ENCODE results near the gene SWAP70.
A peak's percentile ranks its signal among the peaks of the same experiment; 100 is the strongest.

SWAP70 gene

DNA sequence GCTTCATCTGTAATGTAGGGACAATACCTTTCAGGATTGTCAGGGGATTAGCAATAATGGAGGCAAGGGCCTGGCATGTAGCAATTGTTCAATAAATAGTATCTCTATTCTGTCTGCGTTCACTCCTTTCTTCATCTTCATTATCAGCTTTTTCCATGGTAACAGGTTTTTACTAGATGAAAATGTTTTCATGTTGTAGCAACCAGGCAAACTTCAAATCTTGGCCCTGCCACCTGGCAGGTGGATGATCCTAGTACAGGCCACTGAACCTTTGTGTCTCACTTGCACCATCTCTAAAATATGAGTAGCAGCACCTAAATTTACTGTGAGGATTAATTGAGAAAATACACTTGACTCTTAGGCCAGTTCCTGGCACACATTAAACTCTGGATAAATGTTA, 83.4 kb downstream of the SWAP70 start:
- H3K4me3 ChIP-seq, result no peak overlapping the region
- no peak for TF ChIP-seq Cebpa-rat (IDR thresholded peaks at IDR 0.05)
- no peaks in the 10 kb centered on the region for H3K27me3 ChIP-seq
- peaks cover 0 to 5% (median 4%) of the 10 kb centered on the region in 11 experiments; a peak in 8 of 22 replicates for H3K9me3 ChIP-seq (replicated peaks in 1 of 11)
- H3K4me2 ChIP-seq, result peak overlapping the region in 1 of 11 experiments; percentile 74; a peak in 1 of 22 replicates
- H3K36me3 ChIP-seq, result peaks cover 5 to 86% (median 11%) of the 10 kb centered on the region in 11 experiments
- peaks cover 0 to 39% (median 12%) of the 10 kb centered on the region in 10 experiments; a peak in 13 of 20 replicates for H3K4me1 ChIP-seq
- H3K9ac ChIP-seq, result no peak overlapping the region
- no peak overlapping the region for H3K27ac ChIP-seq
- H4K20me1 ChIP-seq, result peaks cover 0 to 71% (median 0%) of the 10 kb centered on the region in 11 experiments; a peak in 6 of 22 replicates

GRCh38 chr11:9747828-9748227, 84.0 kb downstream of the SWAP70 start:
- no peak overlapping the region for H3K27ac ChIP-seq
- H3K9me3 ChIP-seq (replicated peaks in 1 of 11), result no peaks in the 10 kb centered on the region
- no peak overlapping the region for H3K4me2 ChIP-seq
- H3K4me3 ChIP-seq, result no peak overlapping the region
- H3K27me3 ChIP-seq, result no peaks in the 10 kb centered on the region
- peaks cover 0 to 44% (median 12%) of the 10 kb centered on the region in 10 experiments; a peak in 14 of 20 replicates for H3K4me1 ChIP-seq
- TF ChIP-seq Cebpa-rat (IDR thresholded peaks at IDR 0.05), result no peak
- no peak overlapping the region for H3K9ac ChIP-seq
- H4K20me1 ChIP-seq, result peaks cover 0 to 74% (median 0%) of the 10 kb centered on the region in 11 experiments; a peak in 6 of 22 replicates
- peaks cover 0 to 83% (median 7%) of the 10 kb centered on the region in 11 experiments; a peak in 12 of 22 replicates for H3K36me3 ChIP-seq

GRCh38 chr11:9748361-9748970, 84.6 kb downstream of the SWAP70 start:
- Histone ChIP-seq H3K9ac (no peak overlapping the region), H3K36me3 (peaks cover 0 to 83% (median 7%) of the 10 kb centered on the region in 11 experiments; a peak in 12 of 22 replicates), H3K4me1 (peaks cover 0 to 49% (median 18%) of the 10 kb centered on the region in 10 experiments; a peak in 17 of 20 replicates), H3K9me3 (replicated peaks in 1 of 11) (no peaks in the 10 kb centered on the region), H3K27me3 (no peaks in the 10 kb centered on the region), H3K4me3 (no peak overlapping the region), H3K4me2 (0 out of 22 replicates have a peak overlapping the region, but pooled peaks of 2 of the 11 experiments have one; percentile 12 to 42), H3K27ac (no peak overlapping the region), H4K20me1 (peaks cover 0 to 78% (median 0%) of the 10 kb centered on the region in 11 experiments; a peak in 6 of 22 replicates)
- TF ChIP-seq Cebpa-rat (IDR thresholded peaks at IDR 0.05), result no peak

DNA sequence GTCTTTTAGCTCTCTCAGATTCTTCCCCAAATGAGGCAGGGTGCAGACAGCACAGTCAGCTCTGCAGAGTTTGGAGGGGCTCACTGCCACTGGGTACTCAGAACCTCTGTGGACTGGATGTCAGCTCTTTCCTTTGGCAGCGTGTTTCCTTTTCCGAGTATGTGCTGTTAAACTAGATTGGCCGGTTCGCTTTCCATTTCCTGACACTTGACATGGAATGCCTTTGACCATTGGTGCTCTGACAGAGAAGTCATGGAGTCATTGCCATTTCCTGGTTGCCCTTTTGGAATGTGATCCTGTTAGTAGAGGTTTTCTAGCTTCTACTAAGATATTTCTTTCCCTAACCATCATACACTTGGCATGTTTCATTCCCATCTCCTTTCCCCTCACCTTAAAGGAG, 86.7 kb downstream of the SWAP70 start:
- Histone ChIP-seq H3K27me3 (no peaks in the 10 kb centered on the region), H3K9me3 (replicated peaks in 1 of 11) (no peaks in the 10 kb centered on the region), H3K4me2 (no peak overlapping the region), H3K36me3 (peaks cover 0 to 69% (median 3%) of the 10 kb centered on the region in 11 experiments; a peak in 11 of 22 replicates), H3K4me3 (no peak overlapping the region), H3K27ac (no peak overlapping the region), H3K4me1 (peaks cover 20 to 40% (median 32%) of the 10 kb centered on the region in 10 experiments), H3K9ac (no peak overlapping the region), H4K20me1 (peaks cover 0 to 67% (median 0%) of the 10 kb centered on the region in 11 experiments; a peak in 7 of 22 replicates)
- no peak for TF ChIP-seq Cebpa-rat (IDR thresholded peaks at IDR 0.05)

- H4K20me1 ChIP-seq, result peaks cover 0 to 52% (median 0%) of the 10 kb centered on the region in 11 experiments; a peak in 6 of 22 replicates
- no peak overlapping the region for H3K4me3 ChIP-seq
- no peaks in the 10 kb centered on the region; a peak in 1 of 22 replicates for H3K27me3 ChIP-seq
- H3K4me1 ChIP-seq, result peaks cover 35 to 48% (median 41%) of the 10 kb centered on the region in 10 experiments
- H3K36me3 ChIP-seq, result peaks cover 0 to 55% (median 3%) of the 10 kb centered on the region in 11 experiments; a peak in 11 of 22 replicates
- H3K9ac ChIP-seq, result no peak overlapping the region
- no peak for TF ChIP-seq Cebpa-rat (IDR thresholded peaks at IDR 0.05)
- peak overlapping the region in 1 of 11 experiments; percentile 2; a peak in 1 of 22 replicates for H3K4me2 ChIP-seq
- H3K27ac ChIP-seq, result no peak overlapping the region
- H3K9me3 ChIP-seq (replicated peaks in 1 of 11), result no peaks in the 10 kb centered on the region
Observed at GRCh38 chr11:9752091-9752490, 88.2 kb downstream of the SWAP70 start.

DNA sequence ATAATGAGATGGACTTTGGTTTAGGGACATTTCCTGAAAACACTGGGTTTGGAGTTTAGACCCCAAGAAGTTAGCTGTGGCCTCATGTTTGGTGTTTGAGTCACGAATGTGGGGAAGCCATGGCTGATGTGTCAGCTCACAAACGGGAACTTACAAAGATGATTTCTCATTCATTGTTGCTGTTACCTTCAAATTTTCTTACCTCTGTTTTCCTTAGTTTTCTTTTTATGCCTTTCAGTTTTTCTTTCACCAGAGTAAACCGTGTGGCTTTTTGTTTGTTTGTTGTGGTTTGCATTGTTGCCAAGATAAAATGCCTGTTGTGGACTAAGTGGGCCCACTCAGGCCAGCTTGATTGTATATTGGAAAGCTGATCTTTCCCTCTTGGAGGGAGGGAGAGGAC, 89.1 kb downstream of the SWAP70 start:
- Histone ChIP-seq H3K9ac (no peak overlapping the region; a peak in 1 of 22 replicates), H3K4me2 (peak overlapping the region in 7 of 11 experiments; percentile 15 to 96 (median 40); a peak in 10 of 22 replicates), H3K27ac (no peak overlapping the region), H3K4me3 (no peak overlapping the region), H3K9me3 (replicated peaks in 1 of 11) (no peaks in the 10 kb centered on the region), H3K4me1 (peaks cover 42 to 55% (median 50%) of the 10 kb centered on the region in 10 experiments), H4K20me1 (peaks cover 0 to 43% (median 0%) of the 10 kb centered on the region in 11 experiments; a peak in 5 of 22 replicates), H3K36me3 (peaks cover 0 to 46% (median 3%) of the 10 kb centered on the region in 11 experiments; a peak in 11 of 22 replicates), H3K27me3 (no peaks in the 10 kb centered on the region; a peak in 1 of 22 replicates)
- no peak for TF ChIP-seq Cebpa-rat (IDR thresholded peaks at IDR 0.05)

DNA sequence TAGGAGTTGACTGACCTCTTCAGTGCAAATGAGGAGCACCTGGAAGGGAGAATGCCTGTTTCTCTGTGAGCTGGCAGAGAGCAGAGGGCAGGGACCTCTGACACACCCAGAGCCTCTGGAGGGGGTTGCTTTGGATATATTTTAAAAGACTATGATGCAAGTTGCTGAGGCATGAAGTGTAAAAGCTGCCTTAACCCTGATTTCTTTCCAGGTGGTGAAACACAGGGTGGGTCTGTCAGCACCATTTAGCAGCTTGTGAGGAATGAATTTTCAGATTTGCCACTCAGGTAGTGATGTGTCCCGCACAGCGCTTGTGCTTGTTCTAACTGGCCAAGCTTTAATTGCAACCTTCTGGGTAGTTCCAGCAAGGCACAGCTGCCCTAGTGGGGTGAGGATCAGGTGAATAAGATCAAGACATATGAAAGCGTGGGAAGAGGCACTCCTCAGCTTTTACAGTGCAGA, 90.2 kb downstream of the SWAP70 start:
- no peaks in the 10 kb centered on the region; a peak in 2 of 22 replicates for H3K27me3 ChIP-seq
- no peak overlapping the region for H3K9ac ChIP-seq
- peaks cover 0 to 35% (median 3%) of the 10 kb centered on the region in 11 experiments; a peak in 11 of 22 replicates for H3K36me3 ChIP-seq
- no peak overlapping the region for H3K4me3 ChIP-seq
- no peaks in the 10 kb centered on the region for H3K9me3 ChIP-seq (replicated peaks in 1 of 11)
- peak overlapping the region in 9 of 11 experiments; percentile 16 to 97 (median 41); a peak in 16 of 22 replicates for H3K4me2 ChIP-seq
- H3K27ac ChIP-seq, result no peak overlapping the region
- TF ChIP-seq Cebpa-rat (IDR thresholded peaks at IDR 0.05), result no peak
- H3K4me1 ChIP-seq, result peaks cover 42 to 59% (median 56%) of the 10 kb centered on the region in 10 experiments
- H4K20me1 ChIP-seq, result peaks cover 0 to 35% (median 0%) of the 10 kb centered on the region in 11 experiments; a peak in 5 of 22 replicates

DNA sequence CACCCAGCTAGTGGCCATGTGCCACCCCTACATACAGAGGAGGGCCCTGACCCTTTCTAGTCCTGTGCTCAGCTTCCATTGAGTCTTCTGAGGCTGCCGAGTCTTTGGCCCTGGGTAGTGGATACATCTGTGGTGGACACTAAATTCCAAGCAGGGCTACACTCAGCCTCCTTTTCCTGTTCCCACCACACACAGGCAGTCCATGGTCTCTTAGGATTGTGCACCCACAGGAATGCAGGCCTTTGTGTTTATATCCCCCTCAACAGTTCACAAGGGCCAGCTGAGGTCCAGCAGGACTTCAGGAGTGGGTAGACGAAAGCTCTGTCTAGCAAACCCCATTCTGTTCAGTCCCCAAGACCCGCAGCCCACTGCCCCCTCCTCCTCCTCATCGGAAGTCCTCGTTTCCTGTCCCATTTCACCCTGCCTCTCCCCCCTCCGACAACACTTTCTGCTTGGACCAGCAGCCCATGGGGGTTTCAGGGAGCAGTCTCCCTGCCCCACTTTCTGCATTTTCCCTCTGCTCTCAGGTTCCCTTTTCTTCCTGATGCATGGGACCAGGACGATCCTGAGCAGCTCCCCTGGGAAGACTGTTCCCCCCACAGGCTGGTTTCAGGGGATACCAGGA, 91.8 kb downstream of the SWAP70 start:
- Histone ChIP-seq H3K4me3 (no peak overlapping the region), H3K36me3 (peaks cover 0 to 19% (median 0%) of the 10 kb centered on the region in 11 experiments; a peak in 7 of 22 replicates), H3K27me3 (no peaks in the 10 kb centered on the region; a peak in 2 of 22 replicates), H3K9me3 (replicated peaks in 1 of 11) (no peaks in the 10 kb centered on the region), H3K4me2 (peak overlapping the region; percentile 86 to 99 (median 97)), H3K9ac (peak overlapping the region in 4 of 11 experiments; percentile 3 to 32 (median 18); a peak in 4 of 22 replicates), H3K4me1 (peaks cover 56 to 74% (median 71%) of the 10 kb centered on the region in 10 experiments), H4K20me1 (peaks cover 0 to 31% (median 0%) of the 10 kb centered on the region in 11 experiments; a peak in 5 of 22 replicates), H3K27ac (no peak overlapping the region)
- TF ChIP-seq Cebpa-rat (IDR thresholded peaks at IDR 0.05), result no peak
